HG02973 (cell line): Measurements from ENCODE around the gene USP2.

Source experiments
- ATAC-seq: cut with Tn5 transposase; IDR thresholded peaks from one replicate; pipeline ENCODE4 v1.9.1; 2021; ENCODE audit warnings: moderate library complexity; ENCODE audit not compliant: unreplicated experiment

Gene USP2

DNA sequence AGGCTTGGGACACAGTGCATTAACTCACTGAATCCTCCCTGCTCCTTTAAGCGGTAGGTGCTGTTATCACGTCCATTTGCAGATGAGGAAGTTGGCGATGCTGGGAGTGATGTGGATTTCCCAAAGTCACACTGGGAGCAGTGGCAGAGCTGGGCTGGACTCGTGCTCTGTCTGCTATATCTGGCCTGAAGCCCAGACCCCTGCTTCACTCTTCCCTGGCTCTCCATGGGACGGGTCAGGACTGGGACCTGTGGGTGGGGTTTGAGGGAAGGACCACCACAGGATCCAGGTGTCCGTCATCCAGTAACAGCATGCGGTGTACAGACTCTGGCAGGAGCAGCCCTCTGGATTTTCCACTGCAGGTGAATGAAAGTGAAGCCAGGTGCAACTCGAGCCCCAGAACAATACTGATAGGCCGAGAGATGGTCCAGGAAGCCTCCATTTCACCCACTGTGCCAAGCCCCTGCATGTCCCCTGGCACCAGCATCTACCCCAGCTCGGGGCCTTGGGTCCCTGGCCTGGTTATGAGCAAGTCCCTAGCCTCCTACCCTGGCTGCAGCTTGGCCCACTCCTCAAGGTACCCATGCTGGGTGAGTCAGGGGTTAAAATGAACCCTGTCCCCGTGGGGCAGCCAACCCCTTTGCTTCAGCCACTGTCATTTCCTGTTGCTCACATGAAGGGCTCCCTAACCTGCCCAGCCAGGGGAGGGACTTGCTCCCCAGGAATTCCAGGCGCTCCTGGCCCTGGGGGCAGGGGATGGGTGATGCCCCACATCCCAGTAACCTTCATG, 4.2 kb downstream of the USP2 start:
- no peak for ATAC-seq

DNA sequence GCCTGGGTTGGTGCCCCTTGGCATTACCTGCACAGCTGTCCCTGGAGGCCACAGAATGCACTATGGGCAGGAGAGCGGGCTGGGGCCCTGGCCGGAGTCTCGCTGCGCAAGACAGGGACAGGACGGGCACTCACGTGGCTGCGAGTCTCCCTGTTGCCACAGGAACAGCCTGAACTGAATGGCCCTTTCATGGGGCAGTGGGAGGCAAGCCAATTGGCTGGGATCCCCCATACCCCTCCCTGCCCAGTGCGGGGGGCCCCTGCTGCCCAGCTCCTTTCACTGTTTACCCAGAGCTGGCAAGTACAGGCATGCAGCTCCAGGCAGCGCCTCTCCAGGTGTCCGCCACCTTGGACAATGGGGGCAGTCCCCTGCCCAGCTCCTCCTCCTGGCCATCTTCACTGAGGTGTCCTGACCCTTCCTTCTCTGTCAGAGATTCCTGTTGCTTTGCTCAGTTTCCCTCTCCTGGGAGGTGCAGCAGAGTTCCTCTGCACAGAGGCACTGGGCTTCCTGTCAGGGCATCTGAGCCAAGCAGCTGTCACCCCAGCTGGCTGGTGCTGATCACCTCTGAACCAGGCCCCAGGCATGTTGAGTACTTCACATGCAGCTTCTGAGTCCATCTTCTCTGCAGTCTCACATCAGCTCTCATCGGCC, 5.2 kb downstream of the USP2 start:
- no peak for ATAC-seq

DNA sequence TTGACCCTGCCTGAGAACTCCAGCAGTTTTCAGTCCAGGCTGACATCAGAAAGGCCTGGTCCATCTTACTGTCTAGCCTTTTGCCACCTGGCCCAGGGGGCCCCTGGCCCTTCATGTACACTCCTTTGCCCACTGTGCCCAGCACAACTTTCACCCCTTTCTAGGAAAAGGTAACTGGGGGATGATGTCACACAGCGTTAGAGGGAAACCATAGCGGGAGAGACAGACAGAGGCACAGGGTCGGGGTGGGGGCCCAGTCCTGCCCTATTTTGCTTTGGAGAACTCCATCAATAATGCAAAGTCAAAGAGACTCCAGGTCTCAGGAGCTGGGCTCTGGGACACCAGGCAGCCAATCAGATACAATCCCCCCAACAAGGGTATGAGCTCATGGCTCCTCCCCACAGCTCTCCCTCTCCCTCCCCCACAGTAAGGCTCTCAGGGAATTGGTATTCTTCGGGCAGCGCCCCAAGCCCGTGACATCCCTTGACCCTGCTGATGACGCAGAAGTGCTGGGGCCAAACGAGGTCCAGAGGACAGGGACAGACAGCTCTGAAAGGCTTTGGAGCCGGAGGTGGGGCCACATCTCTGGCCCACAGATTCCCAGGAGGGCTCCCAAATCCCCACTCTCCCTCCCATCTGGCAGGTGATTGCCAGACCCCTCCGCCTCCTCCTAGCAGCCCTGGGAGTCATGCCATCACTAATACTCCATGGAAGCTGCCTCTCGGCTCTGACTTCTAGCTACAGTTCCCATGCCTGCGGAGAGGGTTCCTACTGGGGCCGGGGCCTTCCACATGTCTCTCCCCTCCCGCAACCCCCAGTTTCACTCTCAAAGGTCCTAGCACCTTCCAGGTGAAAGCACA, 5.9 kb downstream of the USP2 start:
- ATAC-seq = no peak

DNA sequence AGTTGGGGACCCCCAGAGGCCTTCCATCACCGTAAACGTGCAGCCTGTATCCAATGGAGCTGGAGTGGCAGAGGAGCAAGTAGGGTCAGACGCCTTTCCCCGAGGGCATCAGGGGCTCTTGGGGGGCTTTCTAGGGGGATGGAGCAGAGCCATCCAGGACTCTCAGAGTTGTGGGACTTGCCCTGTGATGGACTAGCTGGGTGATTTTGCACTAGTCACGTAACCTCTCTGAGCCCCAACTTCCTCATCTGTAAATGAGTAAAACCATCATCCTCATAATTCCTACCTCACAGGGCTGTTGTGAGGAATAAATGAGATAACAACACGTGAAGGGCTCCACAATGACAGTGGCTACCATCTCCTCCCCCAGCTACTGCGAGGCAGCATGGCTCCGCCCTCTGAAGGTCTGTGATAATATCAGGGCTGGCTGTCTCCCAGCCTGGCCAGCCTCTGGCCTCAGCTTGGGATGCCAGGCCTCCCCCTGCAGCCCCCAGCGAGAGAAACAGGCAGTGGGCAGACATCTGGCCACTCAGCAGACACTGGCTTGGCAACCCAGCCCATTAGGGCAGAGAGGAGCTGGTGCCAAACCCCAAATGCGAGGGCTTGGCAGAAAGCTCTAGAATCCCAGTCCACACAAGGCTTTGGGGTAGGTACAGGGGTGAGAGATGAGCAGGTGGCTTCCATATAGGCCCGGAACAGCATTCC, 6.7 kb downstream of the USP2 start:
- ATAC-seq = no peak

DNA sequence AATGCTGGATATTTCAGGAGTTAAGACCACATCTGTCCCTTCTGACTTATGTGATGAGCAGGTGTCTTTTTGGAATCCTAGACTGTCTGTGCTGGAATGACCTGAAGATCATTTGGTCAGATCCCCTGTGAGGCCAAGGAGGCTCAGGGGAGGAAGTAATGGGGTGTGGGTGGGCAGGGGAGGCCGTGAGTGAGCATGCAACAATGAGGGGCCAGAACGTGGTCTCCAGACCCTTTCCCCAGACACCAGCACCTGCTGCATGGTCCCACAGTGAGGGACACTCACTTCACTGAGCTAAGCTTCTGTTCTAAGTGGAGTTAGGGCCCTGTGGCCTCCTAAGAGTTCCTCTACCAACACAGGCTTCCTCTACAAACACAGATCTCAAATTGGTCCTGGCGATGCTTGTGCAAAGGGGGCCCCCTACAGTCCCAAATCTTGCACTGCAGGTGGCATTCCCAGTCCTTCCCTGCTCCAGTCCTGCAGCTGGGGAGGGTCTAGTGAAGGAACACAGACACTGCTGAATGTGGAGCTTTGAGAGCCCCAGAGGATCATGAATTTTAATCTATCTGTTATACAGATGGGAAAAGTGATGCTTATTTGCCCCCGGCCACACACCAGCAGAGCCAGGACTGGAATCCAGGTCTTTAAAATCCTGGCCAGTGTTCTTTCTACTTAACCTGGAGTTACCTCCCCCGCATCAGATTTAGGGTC, 7.4 kb downstream of the USP2 start:
- ATAC-seq = no peak

DNA sequence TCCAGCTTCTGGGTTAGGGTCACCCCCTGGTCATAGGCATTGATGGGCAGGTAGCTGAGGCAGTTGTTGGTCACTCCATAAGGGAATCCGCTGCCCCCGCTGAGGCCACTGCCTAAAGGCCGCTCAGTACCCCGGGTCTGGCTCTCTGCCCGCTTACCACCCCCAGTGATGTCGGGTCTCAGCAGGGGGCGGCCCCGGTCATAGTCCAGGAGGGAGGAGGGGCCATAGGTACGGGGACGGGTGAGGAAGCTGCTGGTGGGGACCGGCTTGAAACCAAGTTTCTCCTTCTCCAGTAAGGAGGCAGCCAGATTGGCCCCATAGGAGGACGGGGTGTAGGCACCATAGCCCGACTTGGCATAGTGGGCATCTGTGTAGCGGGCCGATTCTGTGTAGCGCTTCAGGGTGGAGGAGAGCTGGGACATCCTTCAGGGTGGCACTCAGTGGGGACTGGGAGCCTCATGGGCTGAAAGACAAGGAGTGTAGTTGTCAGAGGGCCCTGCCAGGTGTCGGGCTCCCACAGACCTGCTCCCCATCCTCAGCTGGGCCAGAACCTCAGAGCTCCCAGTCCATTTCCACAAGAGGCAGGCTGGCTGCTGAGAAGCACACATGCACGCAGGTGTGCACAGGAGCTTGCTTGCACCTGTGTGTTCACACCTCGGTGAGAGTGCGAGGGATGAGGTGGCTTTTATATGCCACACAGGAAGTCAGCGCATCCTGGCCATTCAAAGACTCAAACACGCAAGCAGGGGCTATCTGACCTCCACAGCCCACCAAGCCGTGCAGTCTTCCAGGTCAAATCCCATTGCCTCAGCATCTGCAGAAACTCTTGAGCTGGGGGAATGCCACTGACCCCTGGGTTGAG, 8.2 kb downstream of the USP2 start:
- no peak for ATAC-seq

DNA sequence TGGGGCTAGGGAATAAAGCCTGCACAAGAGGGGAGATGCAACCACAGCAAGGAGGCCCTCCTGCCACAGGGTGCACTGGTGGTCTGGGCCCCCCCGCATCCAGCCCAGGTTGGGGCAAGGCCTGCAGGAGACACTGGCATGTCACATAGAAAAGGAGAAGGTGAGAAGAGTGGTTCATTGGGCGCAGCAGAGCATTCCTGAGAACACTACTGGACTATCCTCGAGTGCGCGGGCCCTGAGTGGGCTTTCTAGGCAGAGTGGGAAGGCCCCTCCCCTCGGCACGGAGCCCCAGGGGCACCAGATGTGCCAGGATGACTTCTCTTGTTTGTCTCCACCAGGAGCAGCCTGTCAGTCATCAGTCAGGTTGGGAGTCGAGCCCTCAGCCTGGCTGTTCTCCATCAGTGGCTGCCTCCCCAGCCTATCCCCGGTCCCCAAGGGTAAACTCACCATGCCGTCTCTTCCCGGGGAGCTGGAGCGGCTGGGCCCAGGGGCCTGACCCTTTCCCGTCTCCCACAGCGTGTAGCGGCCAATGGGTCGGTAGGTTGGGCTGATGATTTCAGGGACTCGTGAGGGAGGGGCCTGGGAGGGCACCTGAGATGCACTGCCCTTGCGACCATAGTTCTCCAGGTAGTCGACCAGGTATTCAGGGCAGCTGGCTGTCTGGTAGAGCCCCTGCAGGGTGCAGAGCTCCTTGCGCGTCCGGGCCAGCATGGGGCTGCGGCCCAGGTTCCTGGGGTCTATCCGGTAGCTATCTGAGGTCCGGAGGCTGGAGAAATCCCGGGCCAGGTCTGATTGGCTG, 9.0 kb downstream of the USP2 start:
- ATAC-seq = no peak

DNA sequence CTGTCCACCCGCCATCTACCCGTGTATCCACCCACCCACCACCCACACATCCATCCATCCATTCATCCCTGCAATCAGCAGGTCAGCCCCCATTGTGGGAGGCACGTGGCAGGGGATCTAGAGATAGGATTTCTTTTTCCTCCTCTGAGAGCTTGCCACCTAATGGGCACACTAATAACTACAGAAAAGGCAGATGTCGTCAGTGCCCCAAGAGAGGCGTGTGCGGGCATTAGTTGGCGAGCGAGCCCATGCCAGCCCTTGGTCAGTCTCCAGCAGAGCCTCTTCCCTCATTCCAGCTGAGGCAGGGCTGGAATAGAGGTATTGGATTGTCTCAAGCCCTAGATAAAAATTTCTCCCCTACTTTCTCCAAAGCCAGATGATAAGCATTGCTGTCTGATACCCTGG, 9.7 kb downstream of the USP2 start:
- ATAC-seq = no peak

DNA sequence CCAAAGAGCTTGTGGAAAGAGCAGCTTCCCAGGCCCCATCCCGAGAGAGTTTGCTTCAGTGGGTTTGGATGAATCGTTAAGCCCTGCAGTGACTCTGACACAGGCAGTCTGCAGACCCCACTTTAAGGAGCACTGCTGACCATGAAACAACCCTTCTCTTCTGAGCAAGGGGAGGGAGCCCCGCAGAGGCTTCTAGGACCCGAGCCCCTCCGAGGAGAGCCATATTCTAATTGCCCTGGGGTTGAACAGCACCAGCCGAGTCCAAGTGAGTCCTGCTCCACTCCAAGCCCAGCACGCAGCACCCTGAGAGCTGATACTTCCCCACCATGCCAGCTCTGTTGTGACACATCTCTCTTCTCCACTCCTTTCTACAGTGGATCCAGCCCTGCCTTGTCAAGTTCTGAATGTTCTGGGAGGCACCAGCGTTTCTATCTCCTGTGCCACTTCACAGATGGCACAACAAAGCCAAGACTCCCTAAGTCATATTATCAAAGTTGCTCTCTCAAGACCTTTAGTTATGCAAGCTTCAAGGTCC, 10.4 kb downstream of the USP2 start:
- ATAC-seq = no peak

DNA sequence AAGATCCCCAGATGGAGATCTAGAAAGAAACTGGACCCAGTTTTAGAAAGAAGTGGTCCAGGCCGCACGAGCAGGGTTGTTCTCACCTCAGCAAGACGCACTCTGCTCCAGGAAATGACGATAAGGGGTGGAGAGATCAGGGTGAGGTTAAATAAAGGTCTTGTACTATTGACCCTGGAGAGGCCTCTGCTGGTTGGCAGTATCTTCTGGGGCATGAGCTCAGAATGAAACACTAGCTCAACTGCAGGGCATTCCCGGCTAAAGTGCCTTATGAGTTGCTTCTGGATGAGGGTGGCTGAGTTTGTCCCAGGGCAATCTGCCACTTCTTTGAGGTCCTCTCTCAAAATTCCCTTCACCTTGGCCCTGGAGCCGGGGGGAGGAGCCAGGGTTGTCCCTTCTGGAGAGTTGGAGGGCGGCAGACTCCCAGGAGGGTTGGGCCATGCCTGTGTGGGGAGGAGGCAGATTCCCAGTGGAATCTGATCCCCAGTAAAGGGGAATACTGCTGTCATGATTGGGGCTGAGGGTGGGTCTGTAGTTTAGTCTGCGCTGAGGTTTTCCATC, 10.9 kb downstream of the USP2 start:
- no peak for ATAC-seq

DNA sequence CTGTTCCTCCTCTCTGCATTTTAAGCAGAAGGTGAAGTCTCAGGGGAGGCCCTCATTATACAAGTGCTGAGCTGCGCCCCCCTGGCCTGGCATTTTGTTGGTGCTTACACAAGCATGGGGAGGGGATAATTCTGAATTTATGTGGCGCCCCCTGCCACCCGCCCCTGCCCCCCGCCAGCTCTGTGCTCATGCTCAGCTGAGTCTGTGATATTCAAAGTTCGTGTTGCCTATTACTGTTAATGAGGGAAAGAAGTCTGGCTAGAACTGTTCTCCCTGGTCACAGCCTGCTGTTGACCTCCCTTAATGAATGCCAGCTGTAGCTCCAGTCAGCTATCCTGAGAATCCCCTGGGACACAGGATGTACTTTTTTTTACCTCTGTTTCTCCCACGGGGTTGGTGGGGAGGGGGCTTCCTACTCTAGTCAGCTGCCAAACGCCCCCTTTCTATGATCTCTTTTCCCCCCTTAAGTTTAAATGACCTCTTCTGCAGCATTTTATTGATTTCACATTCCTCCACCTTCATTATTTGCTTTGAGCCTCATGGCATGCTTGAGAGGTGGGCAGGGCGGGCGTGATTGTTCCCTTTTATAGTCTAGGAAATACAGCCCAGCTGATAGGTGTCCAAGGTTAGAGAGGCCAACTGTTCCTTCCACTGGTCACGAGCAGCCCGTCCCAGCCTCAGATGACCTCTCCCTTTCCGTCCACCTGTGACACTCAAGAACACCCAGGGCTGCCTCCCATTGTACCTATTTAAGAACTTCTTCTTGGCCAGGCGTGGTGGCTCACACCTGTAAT, 12.2 kb downstream of the USP2 start:
- ATAC-seq = no peak

DNA sequence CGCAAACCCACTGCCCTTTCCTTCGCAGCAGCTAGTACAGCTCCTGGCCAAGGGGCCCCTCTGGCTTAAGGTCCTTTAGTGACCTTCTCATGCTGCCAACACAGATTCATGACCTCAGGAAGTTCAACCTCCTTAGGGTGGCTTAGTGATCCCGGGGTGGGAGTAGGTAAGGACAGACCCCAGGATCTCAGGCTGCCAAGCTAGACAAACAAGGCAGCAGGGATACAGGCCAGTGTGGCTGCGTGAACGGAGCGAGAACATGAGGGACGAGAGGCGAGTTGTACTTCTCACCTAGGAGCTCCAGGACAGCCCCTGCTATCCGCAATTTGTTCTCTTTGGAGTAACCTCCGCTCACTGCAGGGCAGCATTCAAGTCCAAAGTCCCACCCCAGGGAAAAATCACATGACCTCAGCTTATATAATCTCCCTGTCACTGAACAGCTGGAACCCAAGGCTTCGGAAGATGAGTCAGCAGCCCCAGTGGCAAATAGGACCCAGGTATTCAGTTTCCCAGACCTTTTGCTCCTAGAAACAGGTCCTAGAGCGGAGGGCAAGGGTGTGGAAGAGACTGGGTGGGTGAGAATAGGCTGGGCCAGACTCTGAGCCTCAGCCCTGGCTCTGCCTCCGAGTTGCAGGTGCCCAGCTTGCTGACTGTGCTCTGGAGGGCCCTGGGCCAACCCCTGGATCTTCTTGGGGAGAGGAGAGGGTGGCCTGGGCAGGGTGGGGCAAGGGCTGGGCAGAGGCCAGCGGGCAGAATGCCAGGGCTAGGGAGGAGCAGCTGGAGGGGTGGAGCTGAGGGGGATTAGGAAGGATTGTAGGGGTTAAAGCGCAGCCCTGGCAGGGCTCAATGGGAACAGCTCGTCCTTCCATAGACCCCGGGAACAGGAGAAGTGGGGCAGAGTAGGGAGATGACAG, 13.1 kb downstream of the USP2 start:
- ATAC-seq = no peak

DNA sequence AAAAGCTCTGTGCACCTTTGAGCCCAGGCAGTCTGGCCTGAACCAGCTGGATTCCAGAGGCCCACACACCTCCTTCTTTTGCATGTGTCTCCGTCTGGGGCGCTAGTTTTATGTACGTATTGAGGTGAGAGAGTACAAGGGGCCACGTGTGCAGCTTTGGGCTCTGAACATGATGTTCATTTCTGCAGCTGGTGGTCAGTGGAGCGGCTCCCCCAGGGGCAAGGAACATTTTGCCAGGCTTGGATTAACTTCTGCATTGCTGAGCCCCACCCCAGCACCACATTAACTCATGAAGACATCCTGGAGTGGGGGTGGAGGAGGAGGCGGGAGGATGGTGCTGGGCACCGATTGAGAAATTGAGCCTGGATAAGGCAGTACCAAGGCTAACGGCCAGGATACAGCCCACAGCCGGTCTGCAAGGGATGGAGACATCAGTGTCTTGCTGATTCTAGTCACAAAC, 13.8 kb downstream of the USP2 start:
- ATAC-seq = no peak

DNA sequence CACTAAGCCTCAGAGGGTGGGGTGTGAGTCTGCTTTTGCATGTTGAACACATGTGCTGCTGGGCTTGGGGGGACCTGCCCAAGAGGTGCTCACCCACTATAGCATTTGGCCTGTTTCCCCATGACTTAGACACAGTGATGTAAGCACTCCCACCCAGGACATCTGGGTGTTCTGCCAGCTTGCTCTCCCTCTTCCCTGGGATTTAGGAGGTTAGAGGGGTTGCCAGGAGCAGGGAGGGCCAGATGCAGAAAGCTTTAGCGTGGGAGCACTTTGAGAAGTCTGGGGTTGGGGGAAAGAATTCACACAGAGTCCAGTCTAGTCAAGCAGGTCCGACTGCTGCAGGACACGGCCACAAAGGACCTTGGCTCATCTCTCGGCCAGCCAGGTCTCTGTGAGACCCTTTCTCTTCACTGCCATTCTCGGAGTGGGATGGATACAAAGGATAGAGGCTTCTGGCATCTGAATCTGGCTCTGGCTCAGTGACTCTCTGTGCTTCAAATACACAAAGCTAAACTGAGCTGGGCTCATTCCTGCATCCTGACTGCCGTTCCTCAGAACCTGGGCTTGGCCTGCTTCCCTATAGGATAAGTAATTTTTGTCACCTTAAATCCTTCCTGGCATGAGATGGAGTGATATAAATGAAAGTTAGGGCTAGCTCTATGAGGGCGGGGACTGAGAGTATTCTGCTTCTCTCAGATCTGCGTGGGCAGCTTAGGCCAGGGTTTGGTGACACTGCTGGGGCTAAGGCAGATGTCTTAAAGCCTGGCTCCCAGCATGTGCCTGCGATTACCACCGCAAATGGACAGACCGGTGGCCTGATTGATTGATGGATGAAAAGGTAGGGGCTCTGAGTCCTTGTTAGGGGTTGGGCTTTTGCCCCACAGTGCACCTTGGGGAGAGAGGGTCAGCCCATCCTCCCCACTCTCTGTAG, 14.5 kb downstream of the USP2 start:
- ATAC-seq = no peak

DNA sequence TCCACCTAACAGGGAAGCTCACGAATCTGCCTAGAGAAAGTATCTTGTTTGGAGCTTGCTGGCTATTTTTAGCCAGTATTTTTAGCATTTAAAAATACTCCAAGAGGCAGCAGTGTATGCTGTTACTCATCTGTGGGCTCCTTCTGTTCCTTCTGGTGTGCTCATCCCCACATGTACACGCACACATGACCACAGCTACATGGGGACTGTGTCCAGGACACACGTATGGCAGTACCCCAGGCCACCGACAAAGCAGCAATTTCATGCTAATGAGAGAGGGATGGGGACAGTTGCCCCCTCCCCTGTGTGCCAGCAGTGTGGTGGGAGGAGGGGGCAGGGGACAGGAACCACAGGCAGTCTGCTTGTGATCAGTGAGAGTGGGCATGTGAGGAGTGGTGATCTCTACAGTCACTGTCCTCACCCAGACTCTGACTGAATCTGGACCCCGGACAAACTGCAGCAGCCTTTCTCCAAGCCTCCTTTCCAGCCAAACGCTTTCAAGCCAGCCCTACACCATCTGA, 16.4 kb downstream of the USP2 start:
- ATAC-seq = no peak
